Tongue (tissue), 2 donors: ENCODE data around the gene PRRT4. TPM values are rescaled to one million over a fixed set of nuclear protein-coding genes. Genes with fewer than 3 reads are reported as not detected.

Experiments used
- DNase-seq: peaks from one replicate; pipeline ENCODE4 v3.0.0-alpha.2; 2015
- total RNA-seq: library from RNA; depleted of rRNA; stranded (reverse); fragments of >200 nt; gene quantifications from one replicate; pipeline ENCODE4 v1.2.3, GENCODE V29; 2014

Gene PRRT4
- total RNA-seq, 1 donor from 2014 or later: 7.6 TPM

DNA sequence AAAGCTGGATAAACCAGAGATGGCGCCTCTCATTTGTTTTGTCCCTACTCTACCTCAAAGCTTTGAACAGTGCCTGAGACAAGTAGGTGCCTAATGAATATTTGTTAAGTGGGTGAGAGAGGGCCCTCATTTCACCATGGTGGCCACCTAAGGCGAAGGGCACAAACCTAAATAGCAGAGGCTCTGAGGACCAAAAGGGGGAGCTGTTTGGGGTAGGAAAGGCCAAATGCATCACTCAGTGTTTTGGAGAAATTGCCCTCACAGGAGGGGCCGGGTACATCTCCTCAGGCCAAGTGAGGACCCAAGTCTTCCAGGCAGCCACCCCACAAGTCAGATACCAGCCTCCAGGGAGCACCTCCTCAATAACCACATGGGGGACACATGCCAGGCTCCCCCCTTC, 34.3 kb upstream of the PRRT4 start:
- no peak for DNase-seq

GRCh38 chr7:128394904-128395496, 33.5 kb upstream of the PRRT4 start:
- no peak for DNase-seq

DNA sequence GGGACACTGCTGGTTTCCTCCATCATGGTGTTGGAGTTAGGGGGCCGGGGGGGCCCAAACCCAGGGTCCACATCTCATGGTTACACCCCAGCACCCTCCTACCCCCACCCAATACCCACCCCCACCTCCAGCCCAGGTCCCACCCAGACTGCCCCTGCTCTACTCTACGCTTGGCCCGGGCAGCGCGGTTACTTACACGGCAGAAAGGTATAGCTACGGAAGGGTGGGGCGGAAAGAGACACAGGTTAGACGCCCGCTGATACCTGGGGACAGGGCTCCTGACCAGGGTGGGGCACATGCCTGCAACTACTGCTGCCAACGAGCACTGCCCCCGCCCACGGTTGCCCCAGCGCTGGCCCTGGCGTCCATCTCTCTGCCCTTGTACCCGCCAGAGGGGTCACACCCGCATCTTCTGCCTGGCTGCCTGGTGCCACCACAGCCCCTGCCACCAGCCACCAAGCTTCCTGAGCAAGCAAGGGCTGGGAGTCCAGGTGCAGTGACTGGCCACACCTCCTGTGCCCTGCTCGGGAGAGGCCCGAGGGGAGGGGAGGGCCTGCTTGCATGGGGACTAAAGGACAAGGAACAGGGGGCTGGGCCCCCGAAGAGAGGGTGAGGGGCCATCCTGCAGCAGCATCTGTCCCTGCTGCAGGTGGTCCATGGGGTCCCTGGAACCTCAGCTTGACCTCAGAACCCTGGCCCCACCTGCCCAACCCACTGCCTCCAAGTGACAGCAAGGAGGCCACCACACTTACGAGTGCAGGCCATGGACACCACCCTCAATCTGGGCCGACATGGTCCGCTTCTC, 32.2 kb upstream of the PRRT4 start:
- no peak for DNase-seq

DNA sequence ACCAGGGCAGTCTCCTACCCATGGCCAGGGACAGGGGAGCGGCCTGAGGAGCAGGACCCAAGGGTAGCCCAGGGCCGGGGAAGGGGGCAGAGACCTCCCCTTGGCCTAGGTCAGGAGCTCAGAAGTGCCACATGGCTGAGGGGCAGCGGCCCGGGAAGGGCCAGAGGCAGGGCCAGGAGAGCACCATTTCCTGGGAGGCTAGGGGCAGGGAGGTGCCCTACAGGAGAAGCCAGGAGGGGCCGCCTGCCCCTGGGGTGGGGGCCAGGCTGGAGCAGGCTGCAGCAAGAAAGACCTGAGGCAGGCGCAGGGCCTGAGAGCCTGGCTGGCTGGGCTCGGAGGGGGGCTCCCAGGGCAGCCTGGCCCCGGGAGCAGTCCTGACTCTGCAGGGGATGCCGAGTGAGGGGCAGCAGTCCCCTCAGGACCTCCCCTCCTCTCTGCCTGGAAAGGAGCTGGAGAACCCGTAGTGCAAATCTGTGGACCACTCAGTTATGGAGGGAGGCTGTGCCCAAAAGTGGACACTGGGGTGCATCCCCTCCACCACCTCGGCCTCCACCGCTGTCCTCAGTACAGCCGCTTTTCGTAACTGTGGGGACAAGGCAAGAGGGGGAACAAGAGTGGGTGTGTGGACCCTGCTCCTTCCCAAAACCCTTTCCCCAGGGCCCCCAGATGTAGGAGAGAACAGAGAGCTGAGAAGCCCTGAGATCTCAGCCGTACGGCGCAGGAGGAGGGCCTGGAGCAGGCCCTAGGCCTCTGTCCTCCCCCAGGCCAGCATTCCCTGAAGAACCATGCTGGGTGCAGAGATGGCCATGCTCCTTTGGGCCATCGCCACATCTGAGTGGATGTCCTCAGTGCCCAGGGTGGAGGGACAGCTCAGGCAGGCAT, 31.2 kb upstream of the PRRT4 start:
- no peak for DNase-seq

- no peak for DNase-seq
Measured at GRCh38 chr7:128391805-128392204, 30.3 kb upstream of the PRRT4 start.

DNA sequence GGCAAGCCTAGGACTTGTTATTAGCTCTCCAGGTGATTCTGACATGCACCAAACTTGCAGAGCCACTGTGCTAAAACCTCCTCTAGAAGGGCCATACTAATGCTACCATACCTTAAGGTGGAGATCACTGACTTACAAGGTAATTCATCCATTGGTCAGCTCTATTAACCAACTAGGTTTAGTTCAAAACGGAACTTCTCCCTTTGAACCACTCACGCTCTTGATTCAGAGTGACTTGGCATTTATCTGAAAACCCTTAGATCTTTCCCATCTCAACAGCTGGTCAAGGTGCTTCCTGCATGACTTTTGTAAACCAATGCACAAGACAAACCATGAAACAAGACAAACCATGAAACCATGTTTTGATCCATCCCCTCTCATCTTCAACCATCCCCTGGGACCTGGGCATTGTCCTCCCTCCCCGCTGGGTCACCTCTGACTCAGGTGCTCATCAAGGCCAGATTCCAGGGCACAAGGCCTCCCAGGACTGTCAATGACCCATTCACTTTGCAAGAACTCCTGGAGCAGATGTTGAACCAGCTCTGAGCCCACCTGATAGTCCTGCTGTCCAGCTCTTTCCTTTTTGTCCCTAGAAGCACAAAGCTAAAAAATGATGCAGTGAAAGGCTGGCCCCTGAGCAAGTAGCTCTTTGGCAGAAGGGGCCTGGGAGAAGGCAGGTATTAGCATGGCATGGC, 29.5 kb upstream of the PRRT4 start:
- no peak for DNase-seq

DNA sequence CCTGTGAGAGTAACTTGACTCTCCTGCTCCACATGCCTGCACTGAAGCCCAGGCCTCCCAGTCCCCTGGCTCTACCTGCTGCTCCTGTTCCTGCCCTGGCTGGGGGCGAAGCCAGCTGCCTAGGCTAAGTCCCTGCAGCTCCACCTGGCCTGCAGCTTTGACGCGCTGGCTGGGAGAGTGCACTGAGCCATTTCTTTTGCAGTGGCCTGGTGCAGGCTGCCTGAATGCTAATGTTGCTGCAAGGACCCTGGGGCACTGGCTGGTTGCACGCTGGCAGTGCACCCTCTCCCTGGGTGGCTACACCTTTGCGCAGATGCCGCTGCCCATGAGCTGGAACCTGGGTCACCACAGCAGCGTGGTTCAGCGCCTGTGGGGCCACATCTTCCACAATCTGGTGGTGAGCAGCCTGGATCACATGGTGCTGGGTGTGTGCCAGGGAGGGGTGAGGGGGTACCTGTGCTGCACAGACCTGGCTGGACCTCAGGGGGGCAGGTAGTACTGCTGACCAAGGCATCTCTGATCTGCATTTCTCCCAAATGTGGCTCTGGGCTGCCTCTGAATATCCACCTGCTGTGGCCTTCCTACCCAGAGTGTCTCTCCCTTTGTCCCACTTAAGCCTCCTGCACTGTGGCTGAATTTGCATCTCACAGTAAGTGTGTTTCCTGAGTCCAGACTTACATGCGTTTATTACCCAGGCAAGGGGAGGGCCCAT, 28.3 kb upstream of the PRRT4 start:
- no peak for DNase-seq

- no peak for DNase-seq
Measured at GRCh38 chr7:128389085-128389617, 27.7 kb upstream of the PRRT4 start.

- DNase-seq: no peak
Measured at GRCh38 chr7:128388145-128388485, 26.6 kb upstream of the PRRT4 start.

DNA sequence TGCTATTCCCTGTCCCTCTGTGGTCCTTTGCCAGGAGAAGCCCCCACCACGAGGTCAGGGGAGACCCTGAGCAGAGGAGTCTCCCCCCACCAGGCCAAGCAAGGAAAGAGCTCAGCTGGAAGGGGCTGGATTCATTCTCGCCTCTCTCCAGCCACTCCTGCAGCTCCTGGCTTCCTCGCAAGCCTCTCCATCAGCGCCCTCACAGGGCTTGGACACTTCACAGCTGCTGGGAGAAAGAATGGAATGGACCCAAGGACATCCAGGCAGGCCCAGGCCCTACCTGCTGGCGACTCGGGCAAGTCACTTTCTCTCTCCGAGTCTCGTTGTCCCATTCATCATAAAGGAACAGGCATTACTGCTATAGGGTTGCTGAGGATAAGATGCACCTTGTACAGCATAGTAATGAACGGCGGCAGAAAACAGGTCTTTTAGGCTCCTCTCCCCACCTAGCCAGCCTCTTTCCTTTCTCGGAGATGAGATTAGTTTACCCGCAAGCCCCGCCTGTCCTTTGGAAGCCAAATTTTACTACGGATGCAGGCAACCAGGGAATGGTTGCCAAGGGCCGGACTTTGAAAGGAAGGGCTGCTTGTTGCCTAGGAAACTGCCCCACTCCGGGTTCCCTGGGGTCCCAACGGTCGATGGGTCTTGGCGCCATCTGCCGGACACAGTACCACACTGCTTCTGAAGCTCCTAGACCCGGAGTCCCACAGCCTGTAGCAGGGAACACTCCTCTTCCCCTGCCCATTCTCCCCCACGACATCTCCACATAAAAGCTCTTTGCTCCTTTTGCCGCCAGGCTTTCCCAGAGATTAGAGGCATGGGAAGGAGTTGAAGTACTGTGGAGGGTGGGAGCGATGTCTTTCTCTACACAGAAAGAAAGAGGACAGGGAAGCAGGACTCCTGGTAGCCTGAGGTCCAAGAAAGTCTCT, 26.0 kb upstream of the PRRT4 start:
- peak; percentile 92 for DNase-seq

- no peak for DNase-seq
Measured at GRCh38 chr7:128385988-128386925, 24.8 kb upstream of the PRRT4 start.

DNA sequence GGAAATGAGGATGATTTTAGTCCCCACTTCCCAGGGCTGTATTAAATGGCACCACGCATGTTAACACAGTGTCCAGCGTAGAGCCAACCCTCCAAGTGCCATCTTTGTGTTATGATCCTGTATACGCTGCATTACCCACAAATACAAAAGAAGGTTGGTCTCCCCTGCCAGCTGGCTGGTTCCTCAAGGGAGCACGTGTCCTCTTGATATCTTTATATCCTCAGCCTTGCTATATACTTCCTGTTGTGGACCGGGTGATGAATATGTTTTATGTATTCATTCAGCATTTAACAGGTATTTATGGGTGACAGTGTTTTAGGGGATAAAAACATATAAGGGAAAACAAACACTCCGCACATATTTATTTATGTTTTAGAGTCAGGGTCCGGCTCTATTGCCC, 23.2 kb upstream of the PRRT4 start:
- no peak for DNase-seq

- DNase-seq: no peak
Measured at GRCh38 chr7:128383776-128384175, 22.3 kb upstream of the PRRT4 start.

DNA sequence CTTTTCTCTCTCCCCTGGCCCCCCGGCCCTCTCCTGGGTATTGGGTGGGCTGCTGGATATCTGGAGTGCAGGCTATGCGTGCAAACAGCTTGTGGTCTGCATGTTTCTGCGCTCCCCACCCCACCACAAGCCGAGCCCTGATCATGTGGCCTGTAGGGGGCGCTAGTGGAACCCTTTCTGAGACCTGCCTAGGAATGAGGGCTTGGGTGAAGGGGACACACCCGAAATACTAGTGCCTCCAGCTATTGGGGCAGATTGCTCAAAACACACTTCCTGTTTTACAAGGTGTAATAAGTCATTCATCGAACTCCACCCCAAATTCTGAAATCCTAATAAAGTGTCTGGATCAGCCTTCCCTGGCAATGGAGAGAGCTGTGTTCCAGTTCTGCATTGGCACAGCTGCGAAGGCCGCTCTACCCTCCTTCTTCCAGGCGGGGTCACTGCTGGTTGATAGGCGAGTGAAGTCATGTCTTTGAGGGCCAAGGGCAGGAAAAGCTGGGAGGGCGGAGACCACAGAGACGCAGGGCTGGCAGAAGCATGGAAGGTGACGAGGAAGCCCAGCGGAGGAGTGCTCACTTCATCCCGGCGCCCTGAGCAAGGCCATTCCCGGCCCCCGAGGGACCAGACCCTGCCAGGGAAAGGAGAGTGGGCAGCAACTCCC, 19.8 kb upstream of the PRRT4 start:
- DNase-seq: no peak

- DNase-seq: peak; percentile 65
Measured at GRCh38 chr7:128380483-128381106, 19.1 kb upstream of the PRRT4 start.

DNA sequence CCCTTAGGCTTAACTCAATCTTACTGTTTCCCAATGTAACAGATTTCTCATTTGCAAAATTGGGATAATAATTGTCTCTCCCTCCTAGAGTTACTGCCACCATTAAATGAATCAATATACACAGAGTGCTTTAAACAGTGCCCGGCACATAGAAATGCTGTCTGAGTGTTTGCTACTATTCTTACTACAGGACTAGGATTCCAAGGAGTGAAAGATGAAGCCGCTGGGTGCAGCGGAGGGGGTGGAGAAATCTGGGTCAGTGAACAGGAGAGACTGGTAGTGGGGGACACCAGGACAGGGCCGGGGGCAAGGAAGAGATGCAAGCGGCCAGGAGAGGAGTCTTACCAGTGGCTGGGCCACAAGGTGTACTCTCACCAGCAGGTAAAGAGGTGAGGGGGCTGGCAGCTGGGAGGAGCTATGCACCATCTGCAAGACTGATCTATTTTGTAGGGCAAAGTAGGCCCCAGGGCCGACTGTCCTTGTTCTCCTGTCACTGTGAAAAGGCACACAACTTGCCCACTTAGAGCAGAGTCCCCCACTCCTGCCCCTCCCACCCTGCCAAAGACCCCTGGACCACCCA, 18.5 kb upstream of the PRRT4 start:
- peak; percentile 44 for DNase-seq

GRCh38 chr7:128378637-128379036, 17.1 kb upstream of the PRRT4 start:
- DNase-seq: no peak

GRCh38 chr7:128376077-128376476, 14.6 kb upstream of the PRRT4 start:
- no peak for DNase-seq
